ENCODE results near the gene P2RY2. TPM values are rescaled to one million over a fixed set of nuclear protein-coding genes. Genes with fewer than 3 reads are reported as not detected.

The P2RY2 gene
- total and polyA plus RNA-seq, 10 of the 15 experiments (the other 5 are each of a cell fraction or from before 2014, with no cell fraction given) = 0.03 to 0.23 (median 0.17) TPM; not detected in 7

DNA sequence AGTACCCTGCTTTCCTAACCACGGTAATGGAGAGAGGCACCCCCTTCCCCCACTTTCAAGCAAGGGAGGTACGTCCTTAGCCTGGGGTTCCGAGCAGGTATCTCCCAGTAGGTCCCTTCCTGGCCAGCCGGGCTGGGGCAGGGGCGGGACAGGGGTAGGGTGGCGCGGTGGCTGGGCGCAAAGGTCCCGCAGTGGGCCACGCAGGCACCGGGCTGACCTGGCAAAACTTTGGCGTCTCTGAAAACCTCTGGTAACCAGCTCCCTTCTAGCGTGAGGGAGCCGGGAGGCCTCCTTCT is 323 bp upstream of the P2RY2 start (continued):
- TF ChIP-seq RCOR1 (conservative IDR thresholded peaks at IDR 0.05; ENCODE audit: low read depth, low read length) (no peak), CREM (IDR thresholded peaks at IDR 0.05; ENCODE audit: low read depth) (no peak), ASH2L (IDR thresholded peaks at IDR 0.05; ENCODE audit: borderline replicate concordance, low read depth) (no peak)
- TF ChIP-seq, protein P1, sequence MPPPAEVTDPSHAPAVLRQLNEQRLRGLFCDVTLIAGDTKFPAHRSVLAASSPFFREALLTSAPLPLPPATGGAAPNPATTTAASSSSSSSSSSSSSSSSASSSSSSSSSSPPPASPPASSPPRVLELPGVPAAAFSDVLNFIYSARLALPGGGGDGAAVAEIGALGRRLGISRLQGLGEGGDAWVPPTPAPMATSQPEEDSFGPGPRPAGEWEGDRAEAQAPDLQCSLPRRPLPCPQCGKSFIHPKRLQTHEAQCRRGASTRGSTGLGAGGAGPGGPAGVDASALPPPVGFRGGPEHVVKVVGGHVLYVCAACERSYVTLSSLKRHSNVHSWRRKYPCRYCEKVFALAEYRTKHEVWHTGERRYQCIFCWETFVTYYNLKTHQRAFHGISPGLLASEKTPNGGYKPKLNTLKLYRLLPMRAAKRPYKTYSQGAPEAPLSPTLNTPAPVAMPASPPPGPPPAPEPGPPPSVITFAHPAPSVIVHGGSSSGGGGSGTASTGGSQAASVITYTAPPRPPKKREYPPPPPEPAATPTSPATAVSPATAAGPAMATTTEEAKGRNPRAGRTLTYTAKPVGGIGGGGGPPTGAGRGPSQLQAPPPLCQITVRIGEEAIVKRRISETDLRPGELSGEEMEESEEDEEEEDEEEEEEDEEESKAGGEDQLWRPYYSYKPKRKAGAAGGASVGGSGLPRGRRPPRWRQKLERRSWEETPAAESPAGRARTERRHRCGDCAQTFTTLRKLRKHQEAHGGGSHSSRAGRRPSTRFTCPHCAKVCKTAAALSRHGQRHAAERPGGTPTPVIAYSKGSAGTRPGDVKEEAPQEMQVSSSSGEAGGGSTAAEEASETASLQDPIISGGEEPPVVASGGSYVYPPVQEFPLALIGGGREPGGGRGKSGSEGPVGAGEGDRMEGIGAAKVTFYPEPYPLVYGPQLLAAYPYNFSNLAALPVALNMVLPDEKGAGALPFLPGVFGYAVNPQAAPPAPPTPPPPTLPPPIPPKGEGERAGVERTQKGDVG (CRISPR knock-in tag; IDR thresholded peaks at IDR 0.05) = no peak
- TF ChIP-seq, protein P2, sequence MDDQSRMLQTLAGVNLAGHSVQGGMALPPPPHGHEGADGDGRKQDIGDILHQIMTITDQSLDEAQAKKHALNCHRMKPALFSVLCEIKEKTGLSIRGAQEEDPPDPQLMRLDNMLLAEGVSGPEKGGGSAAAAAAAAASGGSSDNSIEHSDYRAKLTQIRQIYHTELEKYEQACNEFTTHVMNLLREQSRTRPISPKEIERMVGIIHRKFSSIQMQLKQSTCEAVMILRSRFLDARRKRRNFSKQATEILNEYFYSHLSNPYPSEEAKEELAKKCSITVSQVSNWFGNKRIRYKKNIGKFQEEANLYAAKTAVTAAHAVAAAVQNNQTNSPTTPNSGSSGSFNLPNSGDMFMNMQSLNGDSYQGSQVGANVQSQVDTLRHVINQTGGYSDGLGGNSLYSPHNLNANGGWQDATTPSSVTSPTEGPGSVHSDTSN (IDR thresholded peaks at IDR 0.05; ENCODE audit: insufficient replicate concordance, low read depth, low read length) = no peak

DNA sequence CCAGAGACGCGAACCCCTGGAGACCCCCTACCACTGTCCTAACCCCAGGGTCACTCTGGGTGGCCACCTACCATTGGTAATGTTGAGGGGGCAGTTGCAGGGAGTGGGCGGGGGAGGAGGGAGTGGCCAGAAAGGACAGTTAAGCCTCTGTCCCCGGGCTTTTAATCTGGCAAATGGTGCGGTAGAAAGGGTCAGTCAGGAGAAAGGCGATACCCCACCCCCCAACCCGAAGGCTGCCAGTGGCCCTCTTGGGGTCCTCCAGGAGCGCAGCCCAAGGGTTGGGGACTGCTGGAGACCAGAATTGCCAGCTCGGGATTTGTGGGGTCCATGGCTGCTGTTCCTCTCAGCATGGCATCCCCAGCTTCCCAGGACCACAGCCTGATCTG is 742 bp downstream of the P2RY2 start:
- ChIA-PET POLR2A (no interaction called here), RAD21 (ENCODE audit: unreplicated experiment) (interaction anchor here (0.8 kb wide), 1 partner anchor 14 kb away, joined by 3 read pairs; no protein-coding TSS in a partner anchor), CTCF (interaction anchor here (0.8 to 1.5 kb wide), 5 partner anchors 11 to 620 kb away, joined by 3 to 5 read pairs (median 4); no protein-coding TSS in a partner anchor), SMC1A (ENCODE audit: uncharacterized antibody, unreplicated experiment) (interaction anchor here (0.7 to 1.1 kb wide), 4 partner anchors 15 to 70 kb away, joined by 3 to 4 read pairs (median 3); no protein-coding TSS in a partner anchor)
- no TSS peak for BruUV-seq (replicated peaks)
- H3K9me3 ChIP-seq (replicated peaks; ENCODE audit: control insufficient read depth, insufficient read depth, low read length) = no peaks in the 10 kb centered on the region
- H3K4me3 ChIP-seq = no peak overlapping the region
- H3K9ac ChIP-seq (ENCODE audit: control insufficient read depth, insufficient read depth, low read length) = no peak overlapping the region
- no peaks in the 10 kb centered on the region; a peak in 1 of 4 replicates for H3K27me3 ChIP-seq (replicated peaks in 1 of 2; ENCODE audit: control insufficient read depth in 2 of 2, insufficient read depth in 2 of 2, low read length in 1 of 2)
- WGBS (ENCODE audit: insufficient coverage, insufficient replicate concordance, low lambda C conversion rate, missing lambda C conversion rate) = 44% methylated on average over 9 of the region's 9 CpGs
- peaks cover 12% of the 10 kb centered on the region for H3K4me1 ChIP-seq (ENCODE audit: control insufficient read depth, insufficient read depth, low read length)
- H4K20me1 ChIP-seq (ENCODE audit: control insufficient read depth, insufficient read depth) = no peaks in the 10 kb centered on the region
- ATAC-seq (no peak), DNase-seq (ENCODE audit: low read depth, low spot score) (no peak), FAIRE-seq (no peak)
- intact Hi-C loops (cut with micrococcal nuclease; ENCODE audit: unreplicated experiment) (no loop called here), in situ Hi-C loops (cut with MboI) (no loop called here)
- H3K79me2 ChIP-seq (ENCODE audit: control insufficient read depth, insufficient read depth, low read length) = no peaks in the 10 kb centered on the region
- 0 out of 2 replicates have a peak overlapping the region, but pooled peaks have one; percentile 59 for H2AFZ ChIP-seq (ENCODE audit: control insufficient read depth, low read depth, low read length)
- H3K4me2 ChIP-seq (ENCODE audit: control insufficient read depth, insufficient read depth) = peak overlapping the region; percentile 75; the same call in 1 of the 2 replicates
- no peaks in the 10 kb centered on the region for H3K36me3 ChIP-seq (ENCODE audit: control insufficient read depth in 2 of 2, insufficient read depth in 2 of 2, low read length in 1 of 2)
- H3K27ac ChIP-seq (ENCODE audit: control insufficient read depth, insufficient read depth) = no peak overlapping the region
- TF ChIP-seq, protein P3, sequence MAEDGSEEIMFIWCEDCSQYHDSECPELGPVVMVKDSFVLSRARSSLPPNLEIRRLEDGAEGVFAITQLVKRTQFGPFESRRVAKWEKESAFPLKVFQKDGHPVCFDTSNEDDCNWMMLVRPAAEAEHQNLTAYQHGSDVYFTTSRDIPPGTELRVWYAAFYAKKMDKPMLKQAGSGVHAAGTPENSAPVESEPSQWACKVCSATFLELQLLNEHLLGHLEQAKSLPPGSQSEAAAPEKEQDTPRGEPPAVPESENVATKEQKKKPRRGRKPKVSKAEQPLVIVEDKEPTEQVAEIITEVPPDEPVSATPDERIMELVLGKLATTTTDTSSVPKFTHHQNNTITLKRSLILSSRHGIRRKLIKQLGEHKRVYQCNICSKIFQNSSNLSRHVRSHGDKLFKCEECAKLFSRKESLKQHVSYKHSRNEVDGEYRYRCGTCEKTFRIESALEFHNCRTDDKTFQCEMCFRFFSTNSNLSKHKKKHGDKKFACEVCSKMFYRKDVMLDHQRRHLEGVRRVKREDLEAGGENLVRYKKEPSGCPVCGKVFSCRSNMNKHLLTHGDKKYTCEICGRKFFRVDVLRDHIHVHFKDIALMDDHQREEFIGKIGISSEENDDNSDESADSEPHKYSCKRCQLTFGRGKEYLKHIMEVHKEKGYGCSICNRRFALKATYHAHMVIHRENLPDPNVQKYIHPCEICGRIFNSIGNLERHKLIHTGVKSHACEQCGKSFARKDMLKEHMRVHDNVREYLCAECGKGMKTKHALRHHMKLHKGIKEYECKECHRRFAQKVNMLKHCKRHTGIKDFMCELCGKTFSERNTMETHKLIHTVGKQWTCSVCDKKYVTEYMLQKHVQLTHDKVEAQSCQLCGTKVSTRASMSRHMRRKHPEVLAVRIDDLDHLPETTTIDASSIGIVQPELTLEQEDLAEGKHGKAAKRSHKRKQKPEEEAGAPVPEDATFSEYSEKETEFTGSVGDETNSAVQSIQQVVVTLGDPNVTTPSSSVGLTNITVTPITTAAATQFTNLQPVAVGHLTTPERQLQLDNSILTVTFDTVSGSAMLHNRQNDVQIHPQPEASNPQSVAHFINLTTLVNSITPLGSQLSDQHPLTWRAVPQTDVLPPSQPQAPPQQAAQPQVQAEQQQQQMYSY (CRISPR knock-in tag; IDR thresholded peaks at IDR 0.05) = no peak
- TF ChIP-seq HDAC2 (IDR thresholded peaks at IDR 0.05) (no peak), SIX5 (IDR thresholded peaks at IDR 0.05; ENCODE audit: low read depth, low read length, severe bottlenecking) (no peak), SIN3A (IDR thresholded peaks at IDR 0.05; ENCODE audit: low read depth, low read length) (no peak), NBN (IDR thresholded peaks at IDR 0.05) (no peak)
- TF ChIP-seq, protein P4, sequence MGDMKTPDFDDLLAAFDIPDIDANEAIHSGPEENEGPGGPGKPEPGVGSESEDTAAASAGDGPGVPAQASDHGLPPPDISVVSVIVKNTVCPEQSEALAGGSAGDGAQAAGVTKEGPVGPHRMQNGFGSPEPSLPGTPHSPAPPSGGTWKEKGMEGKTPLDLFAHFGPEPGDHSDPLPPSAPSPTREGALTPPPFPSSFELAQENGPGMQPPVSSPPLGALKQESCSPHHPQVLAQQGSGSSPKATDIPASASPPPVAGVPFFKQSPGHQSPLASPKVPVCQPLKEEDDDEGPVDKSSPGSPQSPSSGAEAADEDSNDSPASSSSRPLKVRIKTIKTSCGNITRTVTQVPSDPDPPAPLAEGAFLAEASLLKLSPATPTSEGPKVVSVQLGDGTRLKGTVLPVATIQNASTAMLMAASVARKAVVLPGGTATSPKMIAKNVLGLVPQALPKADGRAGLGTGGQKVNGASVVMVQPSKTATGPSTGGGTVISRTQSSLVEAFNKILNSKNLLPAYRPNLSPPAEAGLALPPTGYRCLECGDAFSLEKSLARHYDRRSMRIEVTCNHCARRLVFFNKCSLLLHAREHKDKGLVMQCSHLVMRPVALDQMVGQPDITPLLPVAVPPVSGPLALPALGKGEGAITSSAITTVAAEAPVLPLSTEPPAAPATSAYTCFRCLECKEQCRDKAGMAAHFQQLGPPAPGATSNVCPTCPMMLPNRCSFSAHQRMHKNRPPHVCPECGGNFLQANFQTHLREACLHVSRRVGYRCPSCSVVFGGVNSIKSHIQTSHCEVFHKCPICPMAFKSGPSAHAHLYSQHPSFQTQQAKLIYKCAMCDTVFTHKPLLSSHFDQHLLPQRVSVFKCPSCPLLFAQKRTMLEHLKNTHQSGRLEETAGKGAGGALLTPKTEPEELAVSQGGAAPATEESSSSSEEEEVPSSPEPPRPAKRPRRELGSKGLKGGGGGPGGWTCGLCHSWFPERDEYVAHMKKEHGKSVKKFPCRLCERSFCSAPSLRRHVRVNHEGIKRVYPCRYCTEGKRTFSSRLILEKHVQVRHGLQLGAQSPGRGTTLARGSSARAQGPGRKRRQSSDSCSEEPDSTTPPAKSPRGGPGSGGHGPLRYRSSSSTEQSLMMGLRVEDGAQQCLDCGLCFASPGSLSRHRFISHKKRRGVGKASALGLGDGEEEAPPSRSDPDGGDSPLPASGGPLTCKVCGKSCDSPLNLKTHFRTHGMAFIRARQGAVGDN (IDR thresholded peaks at IDR 0.05) = no peak

Data from GM12878 (cell line).